GM21515 (cell line): ENCODE results near the gene CYP3A5.
"Not testable (repeated sequence)": the region's sequence is repeated elsewhere in the genome, so short reads cannot be mapped to it uniquely, and the experiment has no call there.

ENCODE experiments used
- ATAC-seq: cut with Tn5 transposase; IDR thresholded peaks from one replicate; pipeline ENCODE4 v1.9.1; 2021; ENCODE audit not compliant: unreplicated experiment

The CYP3A5 gene

GRCh38 chr7:99685871-99686608 lies 6.2 kb upstream of the CYP3A5 start:
- not testable (repeated sequence) for ATAC-seq

DNA sequence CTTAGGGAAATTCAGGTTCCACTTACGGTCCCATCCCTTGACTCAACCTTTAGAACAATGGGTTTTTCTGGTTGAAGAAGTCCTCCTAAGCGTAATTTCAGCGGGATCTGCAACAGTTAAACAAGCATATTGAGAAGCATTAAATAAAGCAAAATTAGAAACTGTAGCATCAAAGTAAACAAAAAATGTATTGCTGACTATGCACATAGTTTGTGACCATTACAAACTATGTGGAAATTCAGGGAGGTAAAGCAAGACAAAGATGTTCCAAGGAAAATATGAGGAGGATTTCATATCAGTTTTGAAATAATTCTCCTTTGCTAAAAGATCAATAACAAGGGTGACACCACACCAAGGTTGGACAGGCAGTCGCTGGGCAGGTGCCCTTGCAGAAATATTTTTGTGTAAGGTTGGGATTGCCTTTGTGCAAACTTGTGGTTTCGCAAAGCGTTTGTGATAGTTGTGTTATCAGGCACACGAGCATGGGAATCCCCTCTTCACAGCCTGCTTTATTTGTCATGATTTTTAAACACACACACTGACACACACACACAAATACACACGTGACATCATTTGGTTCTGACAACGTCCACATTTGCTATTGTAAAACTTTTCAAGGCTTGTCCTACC lies 5.4 kb upstream of the CYP3A5 start:
- ATAC-seq: no peak

GRCh38 chr7:99679032-99679399 lies 780 bp downstream of the CYP3A5 start:
- ATAC-seq: no peak

GRCh38 chr7:99677648-99678045 lies 2.1 kb downstream of the CYP3A5 start:
- ATAC-seq: no peak

DNA sequence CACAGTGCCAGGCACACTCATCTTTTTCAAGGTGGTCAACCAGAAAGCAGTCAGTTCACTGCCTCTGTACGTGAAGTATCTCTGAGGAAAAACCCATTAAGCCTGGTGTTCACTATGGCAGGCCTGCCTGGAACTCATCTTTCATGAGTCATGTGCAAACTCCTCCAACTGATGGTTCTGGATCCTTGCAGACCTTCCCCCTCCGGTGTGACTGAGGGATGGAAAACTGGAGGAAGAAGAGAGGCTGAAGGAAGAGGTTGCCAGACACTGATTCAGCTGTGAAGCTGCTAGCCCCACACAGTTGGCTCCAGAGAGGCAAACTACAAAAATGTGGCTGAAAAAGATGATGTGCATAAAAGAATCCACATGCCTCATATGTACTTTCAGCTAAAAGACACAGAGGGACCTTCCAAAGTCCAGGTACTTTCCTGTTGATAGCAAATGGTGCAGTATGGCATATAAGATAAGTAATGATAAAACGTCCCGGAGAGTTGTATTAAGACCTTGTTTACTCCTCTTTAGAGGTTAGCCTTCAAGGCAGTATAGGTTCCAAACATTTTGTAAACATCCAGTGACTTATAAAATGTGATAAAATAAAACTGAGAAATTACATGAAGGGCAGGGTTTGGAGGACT lies 2.7 kb downstream of the CYP3A5 start:
- ATAC-seq: no peak

DNA sequence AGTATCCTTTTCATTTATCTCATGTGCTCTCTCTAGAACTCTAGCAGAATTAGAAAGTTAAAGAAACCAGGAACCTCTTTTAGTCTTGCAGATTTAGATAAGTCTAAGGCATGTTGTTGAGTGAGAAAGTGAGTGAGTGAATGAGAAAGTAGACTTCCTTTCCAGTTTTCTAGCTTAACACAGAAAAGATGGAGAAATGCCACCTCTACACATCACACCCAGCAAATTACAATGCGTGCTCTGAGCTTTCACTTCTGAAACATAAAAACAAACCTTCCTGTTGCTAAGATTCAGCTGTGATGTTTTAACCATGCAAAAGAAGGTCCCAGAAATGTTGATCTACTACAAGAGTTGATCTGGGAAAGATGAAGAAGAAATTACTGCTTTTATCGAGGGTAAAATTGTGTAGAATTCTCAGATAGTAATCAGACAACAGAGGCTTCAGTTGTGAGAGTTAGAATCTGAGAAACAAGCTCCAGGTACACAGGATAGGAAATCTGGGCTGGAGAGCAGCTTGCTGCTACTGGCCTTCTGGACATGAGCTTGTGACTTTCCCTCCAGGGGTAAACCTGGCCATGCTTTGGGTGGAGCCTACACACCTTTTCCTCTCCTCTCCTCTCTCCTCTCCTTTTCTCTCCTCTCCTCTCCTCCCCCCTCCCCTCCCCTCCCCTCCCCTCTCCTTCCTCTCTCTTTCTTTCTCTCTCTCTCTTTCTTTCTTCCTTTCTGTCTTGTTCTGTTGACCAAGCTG lies 4.6 kb downstream of the CYP3A5 start:
- ATAC-seq: no peak

DNA sequence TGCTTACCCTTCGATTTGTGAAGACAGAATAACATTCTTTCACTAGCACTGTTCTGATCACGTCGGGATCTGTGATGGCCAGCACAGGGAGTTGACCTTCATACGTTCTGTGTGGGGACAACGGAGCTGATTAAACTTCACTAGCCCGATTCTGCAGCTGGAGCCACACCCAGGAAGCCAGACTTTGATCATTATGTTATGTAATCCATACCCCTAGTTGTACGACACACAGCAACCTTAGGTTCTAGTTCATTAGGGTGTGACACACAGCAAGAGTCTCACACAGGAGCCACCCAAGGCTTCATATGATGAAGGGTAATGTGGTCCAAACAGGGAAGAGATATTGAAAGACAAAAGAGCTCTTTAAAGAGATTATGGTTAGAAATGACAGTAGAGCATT lies 7.2 kb downstream of the CYP3A5 start:
- no peak for ATAC-seq

GRCh38 chr7:99669782-99670181 lies 10.0 kb downstream of the CYP3A5 start:
- no peak for ATAC-seq

DNA sequence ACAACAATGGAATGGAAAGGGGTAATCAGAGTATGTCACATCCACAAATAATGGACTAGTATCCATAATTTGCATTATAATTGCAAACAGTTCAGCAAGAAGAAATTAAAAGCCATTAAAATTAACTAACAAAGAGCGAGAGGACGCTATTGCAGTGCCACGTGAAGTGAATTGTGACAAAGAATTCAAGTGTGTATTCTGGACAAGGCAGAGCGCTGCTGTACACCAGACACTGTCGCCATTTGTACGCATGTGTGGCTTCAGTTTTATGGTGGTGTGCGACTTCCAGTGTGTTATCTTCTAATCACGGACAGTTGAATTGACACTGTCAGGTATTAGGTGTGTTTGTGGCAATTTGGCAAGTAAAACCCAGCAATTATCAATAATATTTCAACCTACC lies 11.3 kb downstream of the CYP3A5 start:
- ATAC-seq: no peak

GRCh38 chr7:99667179-99667578 lies 12.6 kb downstream of the CYP3A5 start:
- ATAC-seq: no peak

GRCh38 chr7:99666013-99666395 lies 13.8 kb downstream of the CYP3A5 start:
- ATAC-seq: no peak

DNA sequence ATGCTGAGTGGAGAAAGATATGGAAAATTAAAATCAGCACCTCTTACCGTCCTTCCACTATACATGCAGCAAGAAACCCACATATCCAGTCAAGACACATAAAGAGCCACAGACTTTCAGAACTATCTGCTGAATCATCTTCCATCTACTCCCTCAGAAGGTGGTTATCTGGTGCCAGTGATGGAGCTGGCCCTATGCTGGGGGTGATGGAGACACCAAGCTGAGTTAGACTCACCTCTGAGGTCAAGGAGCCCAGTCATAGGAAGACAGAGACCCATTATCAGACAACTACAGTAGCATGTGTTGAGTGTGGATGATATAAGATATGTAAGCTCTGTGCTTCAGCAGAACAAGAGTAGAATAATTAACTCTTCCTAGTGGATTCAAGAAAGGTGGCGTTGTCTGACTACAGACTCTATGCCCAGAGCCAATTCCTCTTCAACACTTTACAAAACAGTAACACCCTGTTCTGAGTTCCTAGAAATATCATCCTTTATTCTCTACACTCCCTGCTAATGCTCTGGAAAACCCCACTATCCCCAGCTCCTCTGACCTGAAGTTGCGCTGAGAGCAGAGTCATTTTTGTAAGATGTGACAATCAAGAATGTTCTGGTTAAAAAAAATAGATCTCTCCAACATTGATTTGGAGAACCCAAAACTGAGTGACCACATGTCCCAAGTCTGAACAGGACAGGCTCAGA lies 14.3 kb downstream of the CYP3A5 start:
- ATAC-seq: no peak

DNA sequence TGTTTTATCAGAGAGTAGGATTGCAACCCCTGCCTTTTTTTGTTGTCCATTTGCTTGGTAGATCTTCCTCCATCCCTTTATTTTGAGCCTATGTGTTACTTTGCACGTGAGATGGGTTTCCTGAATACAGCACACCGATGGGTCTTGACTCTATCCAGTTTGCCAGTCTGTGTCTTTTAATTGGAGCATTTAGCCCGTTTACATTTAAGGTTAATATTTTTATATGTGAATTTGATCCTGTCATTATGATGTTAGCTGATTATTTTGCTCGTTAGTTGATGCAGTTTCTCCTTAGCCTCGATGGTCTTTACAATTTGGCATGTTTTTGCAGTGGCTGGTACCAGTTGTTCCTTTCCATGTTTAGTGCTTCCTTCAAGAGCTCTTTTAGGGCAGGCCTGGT lies 21.9 kb downstream of the CYP3A5 start:
- not testable (repeated sequence) for ATAC-seq

- ATAC-seq: not testable (repeated sequence)
Measured at GRCh38 chr7:99654626-99655025, 25.2 kb downstream of the CYP3A5 start.

DNA sequence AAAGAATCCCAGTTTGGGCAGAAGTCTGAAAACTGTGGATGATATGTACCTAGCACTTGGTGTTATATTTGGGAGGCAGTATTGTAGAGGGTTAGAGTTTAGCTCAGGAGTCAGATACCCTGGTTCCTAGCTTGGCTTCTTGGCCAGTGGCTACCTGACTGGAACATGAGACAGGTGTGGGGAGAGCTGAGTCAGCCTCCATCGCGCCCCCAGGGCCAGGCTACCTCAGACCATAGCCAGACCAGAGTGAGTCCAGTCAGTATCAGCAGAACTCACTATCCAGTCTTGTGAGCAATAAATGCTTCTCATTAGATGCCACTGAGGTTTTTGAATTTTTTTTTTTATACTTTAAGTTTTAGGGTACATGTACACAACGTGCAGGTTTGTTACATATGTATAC lies 26.0 kb downstream of the CYP3A5 start:
- no peak for ATAC-seq

DNA sequence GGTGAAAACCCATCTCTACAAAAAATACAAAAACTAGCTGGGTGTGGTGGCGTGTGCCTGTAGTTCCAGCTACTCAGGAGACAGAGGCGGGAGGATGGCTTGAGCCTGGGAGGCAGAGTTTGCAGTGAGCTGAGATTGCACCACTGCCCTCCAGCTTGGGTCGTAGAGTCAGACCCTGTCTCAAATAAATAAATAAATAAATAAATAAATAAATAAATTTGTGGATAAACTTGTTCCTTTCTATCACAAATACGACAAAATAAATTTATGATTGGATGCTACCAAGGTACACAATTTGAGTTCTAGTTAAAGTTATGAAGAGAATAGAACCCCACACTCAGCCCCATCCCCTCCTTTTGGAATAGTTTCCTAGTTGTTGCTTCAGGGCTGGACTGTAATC lies 26.5 kb downstream of the CYP3A5 start:
- ATAC-seq: not testable (repeated sequence)

DNA sequence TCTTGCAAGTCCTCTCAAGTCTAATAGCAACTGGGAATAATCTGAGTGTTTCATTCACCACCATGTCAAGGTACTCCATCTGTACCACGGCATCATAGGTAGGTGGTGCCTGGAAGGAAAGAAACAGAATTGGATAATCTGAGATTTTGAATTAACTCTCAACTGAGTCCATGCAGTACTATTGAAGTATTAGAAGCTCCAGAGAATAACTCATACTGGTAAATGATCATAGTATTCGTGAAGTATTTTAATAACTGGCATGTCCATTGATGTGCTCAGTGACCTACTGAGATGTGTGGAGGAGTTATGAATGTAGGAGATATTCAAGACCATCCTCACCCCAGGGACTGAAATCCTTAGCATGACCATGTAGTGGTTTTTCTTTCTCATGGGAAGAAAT lies 27.1 kb downstream of the CYP3A5 start:
- no peak for ATAC-seq

DNA sequence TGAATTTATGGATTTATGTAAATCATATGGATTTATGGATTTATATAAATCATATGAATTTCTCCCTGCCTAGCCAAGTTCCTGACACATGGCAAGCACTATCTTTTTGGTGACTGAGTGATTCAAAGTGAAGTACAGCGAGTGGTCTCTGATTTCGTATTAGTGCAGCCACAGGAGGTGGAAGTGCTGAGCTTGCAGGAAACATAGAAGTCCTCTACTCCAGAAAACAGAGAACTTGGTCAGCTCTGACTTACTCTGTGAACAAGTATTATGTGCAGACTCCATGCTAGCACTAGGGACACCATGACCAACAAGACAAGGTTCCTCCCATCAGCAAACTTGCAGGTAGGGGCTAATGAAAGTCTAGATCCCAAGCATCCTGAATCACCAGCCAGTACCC lies 28.5 kb downstream of the CYP3A5 start:
- no peak for ATAC-seq

DNA sequence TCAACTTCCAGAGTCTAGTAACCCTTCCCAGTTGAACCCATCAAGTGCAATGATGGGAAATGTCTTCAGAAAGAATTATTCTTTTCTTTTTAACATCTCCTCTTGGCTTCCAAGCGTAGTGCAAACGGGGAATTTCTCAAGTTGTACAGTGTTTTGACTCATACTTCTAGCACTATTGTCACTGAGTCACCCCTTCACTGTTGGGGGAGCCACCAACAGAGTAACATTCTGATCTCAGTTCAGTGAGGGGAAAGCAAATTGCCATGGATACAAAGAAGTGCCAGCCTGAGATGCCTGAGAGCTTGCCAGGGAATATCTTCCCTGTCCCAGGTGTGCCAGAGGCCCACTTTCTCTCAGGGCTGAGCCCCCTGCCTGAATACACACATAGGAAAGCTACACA lies 31.0 kb downstream of the CYP3A5 start:
- ATAC-seq: no peak

DNA sequence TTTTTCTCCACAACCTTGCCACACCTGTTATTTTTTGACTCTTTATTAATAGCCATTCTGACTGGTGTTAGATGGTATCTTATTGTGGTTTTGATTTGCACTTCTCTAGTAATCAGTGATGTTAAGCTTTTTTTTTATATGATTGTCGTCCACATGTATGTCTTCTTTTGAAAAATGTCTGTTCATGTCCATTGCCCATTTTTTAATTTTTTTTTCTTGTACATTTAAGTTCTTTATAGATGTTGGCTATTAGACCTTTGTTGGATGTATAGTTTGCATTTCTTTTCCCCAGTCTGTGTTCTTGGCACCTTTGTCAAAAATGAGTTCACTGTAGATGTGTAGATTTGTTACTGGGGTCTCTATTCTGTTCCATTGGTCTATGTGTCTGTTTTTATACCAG lies 34.2 kb downstream of the CYP3A5 start:
- no peak for ATAC-seq

- no peak for ATAC-seq
Measured at GRCh38 chr7:99644431-99644830, 35.4 kb downstream of the CYP3A5 start.
